GM21447 (cell line): ENCODE data around the gene KIRREL3.

Experiments
- ATAC-seq: cut with Tn5 transposase; IDR thresholded peaks from one replicate; pipeline ENCODE4 v1.9.1; 2021; ENCODE audit not compliant: unreplicated experiment

The KIRREL3 gene

DNA sequence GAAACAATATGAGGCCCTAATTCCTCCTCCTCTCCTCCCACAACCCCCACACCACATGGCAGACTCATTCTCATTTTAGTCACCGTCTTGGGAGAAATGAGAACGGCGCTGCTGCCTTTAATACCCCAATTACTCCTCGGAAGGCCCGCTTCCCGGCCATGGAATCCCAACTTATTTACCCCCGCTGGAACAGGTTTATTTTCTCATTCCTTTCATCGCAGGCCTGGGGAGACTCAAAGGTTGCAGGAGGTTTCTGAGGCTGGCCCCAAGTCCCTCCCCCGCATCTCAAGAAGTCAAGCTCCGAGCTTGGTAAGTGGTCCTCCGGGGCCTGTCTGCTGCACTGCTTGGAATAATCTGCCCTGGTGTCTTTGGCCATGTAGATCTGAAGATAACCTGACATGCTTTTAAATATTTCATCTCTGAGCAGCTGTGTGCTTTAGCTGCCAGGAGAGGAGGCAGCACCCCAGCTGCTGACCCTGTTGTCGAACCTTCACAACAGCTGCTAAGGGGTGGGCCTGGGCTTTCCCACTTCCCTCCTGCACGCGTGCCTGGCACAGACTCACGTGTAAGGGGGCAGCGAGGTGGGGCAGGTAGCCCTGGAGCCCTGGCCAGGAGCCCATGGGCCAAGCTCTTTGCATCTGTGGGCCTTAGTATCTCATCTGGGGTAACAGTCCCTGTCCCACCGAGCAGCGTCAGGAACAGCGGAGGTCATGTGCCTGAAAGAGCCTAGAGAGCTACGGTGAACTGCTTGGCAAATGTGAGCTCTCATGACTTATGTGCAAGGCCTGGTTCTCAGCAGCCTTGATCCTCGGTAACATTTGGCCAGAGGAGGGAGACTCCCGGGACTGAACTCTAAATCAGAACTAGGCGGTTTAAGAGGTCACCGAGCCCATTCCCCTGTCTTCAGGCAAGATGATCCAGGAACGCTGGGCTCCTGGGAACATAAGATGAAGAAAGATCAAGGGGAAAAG, 480.5 kb downstream of the KIRREL3 start:
- no peak for ATAC-seq

DNA sequence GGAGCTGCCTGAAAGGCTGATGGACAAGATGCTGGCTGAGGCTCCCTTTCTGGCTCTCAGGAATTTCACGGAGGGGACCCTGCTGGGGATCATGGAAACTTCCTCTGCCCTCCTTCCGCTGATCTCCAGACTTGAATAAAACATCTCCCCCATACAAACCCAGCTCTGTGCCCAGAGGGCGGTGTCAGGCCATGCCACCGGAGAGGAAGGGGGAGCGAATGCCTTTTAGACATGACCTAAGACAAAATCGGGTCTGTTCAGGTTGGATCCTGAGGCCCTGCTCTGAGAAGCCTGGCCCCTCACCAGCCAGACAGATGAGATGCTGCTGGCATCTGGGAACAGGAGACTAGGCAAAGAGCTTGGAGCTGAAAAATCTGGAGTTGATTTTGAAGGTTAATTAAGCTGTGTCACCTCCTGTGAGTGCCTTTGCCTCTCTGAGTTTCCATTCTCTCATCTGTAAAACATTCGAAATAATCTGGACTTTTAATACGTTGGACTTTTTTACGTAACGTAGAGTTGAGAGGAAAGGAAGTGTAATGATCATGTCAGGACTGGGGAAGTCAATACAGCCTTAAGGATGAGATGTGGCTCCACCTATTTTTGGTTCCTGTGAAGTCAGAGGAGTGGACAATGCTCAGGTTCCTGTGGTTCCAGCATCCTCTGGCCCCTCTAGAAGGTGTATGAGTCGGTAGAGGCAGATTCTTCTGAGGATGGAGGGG, 481.4 kb downstream of the KIRREL3 start:
- no peak for ATAC-seq

DNA sequence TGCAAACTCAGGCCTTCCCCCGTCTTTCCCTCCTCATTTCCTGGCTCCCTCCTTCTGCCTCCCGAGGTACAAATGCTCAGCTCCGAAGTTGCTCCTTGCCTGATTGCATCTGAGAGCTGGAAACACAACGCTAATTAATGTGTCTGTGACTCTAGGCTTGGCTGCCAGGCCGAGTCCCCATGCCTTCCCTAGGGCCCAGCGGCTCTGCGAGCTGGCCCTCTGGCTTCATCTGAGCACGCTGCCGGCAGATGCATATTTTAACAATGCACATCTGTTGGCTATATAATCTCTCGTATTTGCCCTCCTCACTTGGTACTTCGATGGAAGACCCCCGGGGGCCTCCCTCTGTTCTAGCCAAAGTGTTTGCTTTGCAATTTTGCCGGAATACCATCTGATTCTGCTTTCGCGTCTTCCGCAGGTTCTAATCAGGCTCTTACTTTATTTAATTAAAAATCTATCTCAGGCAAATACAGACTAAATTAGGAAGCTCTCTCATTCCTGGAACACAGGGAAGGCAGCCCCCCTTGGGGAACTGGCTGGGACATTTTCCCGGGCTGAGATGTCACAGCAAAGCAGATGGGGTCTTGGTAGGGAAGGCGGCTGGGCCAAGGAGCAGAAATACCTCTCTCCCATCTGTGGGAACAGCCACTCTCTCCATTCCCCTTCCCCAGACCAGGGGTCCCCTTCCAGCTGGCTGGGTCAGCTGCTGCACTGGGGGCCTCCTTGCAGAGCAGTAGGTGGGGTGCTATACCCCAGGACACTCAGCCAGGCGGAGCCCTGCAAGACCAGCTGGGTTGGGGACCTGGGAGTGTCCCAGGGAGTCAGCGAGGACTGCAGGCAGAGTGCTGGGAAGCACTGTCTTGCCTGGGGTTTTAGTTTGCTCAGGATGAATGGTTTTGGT, 482.2 kb downstream of the KIRREL3 start:
- ATAC-seq, result no peak

DNA sequence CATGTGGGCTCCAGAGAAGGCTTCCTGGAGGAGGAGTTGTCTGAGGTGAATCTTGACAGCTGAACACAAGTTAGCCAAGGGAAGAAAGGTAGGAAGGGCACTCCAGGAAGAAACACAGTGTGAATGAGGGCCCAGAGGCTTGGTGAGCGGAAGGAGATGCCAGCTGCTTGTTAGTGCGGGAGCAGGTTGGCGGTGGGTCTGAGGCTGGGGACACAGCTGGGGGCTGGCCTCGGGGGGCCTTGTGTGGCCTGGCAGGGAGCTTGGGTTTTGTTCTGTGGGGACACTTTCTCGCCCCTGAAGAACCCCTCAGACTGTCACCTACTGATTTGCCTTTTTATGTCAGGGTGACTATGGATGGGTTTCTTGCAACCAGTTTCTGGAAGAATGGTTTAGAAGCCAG, 485.1 kb downstream of the KIRREL3 start:
- ATAC-seq, result no peak

GRCh38 chr11:126514061-126514693, 486.4 kb downstream of the KIRREL3 start:
- no peak for ATAC-seq

DNA sequence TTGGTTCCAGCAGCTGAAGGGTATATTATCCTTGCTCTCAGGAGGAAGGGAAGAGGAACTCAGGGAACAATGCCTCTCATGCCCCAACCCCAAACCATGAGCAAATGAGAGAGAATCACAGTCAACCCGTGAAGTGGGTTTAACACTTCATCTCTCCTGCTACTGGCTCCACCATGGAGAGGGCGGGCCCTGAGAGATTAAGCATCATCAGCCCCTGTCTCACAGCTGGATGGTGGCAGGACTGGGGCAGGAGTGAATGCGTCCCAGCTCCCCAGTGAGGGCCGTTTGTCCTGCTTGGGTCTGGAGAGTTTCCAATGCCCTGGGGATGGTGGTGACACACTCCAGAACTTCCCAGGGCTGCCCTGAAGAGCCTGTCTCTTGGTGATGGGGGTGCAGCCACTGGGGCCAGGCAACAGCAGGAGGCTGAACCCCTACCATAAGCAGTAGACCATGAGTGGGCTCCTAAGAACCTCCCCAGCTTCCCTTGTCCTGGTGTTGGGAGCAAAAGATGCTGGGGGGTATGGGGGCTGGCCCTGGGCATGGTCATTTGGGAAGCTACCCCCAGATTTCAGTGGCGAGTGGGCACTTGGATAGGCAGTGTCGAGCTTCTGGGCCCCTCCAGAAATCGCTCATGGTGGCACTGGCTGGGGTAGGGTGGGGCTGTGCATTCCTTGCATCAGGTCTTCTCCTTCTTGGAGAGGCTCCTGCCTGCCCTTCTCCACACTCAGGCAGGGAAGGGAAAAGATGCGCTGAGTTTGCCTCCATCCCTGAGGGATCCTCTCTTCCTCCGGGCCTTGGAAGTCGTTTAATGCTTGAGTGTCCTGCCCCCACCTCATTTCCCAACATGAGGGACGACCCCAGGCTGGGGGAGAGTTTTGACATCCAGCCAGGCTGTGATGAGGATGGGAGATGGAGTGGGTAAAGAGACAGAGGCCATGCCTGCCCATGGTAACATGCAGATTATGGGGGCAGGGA, 487.5 kb downstream of the KIRREL3 start:
- ATAC-seq, result no peak

DNA sequence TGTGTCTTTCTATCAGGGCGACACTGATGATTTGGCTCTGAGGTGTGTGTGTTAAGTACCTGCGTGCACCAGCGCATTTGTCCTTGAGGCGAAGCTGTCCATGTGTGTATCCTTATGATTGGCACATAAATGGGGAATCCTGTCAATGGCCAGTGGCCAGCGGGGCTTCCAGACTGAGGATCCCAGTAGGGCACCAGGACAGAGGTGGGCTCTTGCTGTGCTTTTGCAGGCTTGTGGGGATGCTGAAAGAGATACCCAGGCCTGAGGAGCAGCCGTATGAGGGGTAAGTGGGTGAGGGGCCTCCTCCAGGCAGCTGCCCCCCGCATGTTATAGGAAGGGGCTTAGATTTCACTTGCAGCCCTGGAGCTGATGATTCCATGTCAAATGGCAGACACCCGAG, 488.3 kb downstream of the KIRREL3 start:
- no peak for ATAC-seq

GRCh38 chr11:126511475-126512115, 489.0 kb downstream of the KIRREL3 start:
- no peak for ATAC-seq

GRCh38 chr11:126510621-126511370, 489.8 kb downstream of the KIRREL3 start:
- no peak for ATAC-seq

DNA sequence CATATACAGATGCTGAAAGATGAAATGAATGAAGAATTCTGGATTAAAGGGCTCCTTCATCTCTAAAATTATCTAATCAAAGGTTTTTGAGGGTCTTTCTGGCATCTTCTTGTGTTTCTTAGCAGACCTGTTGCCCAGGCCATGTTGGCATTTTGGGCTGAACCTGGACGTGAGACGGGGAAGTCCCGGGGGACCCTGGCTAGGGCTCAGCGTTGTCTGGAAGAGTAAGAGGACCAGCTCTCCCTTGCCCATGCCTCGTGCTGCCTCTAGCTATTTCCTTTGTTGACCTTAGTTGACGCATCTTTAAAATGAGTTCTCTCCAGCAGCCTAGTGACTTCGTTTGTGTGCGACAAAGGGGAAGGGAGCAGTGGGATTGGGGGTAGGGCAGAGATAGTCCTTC, 492.9 kb downstream of the KIRREL3 start:
- ATAC-seq, result no peak

DNA sequence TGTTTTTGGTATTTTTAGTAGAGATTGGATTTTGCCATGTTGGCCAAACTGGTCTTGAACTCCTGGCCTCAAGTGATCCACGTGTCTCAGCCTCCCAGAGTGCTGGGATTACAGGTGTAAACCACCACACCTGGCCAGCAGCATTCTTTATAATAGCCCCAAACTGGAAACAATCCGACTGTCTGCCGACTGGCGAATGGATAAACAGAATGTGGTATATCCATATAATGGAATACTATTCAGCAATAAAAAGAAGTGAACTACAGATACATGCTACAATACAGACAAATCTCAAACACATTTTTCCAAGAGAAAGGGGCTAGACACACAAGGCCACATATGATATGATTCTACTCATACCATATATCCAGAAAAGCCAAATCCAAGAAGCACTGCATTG, 493.8 kb downstream of the KIRREL3 start:
- ATAC-seq, result no peak

- ATAC-seq, result no peak
Measured at GRCh38 chr11:126502982-126503381, 497.6 kb downstream of the KIRREL3 start.

DNA sequence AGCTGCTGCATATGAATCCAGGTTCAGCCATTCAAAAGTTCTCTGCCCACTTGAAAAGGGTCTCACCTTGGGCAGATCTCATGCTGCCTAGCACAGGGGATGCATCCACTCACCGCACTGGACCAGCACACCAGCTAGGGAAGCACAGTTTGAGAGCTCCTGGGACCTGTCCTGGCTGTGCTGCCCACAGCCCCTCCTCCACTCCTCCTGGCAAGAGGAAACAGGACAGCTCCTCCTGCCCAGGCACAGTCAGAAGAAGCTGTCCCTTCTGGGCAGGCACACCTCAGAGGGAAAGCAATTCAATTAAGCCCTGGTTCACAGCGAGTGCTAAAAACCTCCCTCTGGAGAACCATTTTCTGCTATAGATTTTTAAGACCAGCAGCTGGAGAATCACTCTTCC, 498.4 kb downstream of the KIRREL3 start:
- ATAC-seq, result no peak

DNA sequence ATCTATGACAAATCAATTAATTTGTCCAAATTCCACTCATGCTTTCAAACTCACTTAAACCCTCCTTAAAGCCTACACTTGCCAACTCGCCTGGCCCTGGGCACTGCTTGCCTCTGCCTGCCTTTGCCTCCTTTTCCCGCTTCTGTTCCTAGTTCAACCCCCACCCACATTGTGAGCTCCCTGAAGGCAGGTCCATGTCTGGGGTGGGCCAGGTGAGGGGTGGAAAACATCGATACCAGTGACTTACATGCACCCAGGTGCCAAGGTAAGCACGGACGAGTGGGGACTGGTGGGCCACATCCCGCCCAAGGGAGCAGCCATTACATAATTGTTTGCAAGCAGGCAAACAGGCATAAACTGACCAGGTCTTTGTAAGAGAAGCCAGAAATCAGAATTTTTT, 498.9 kb downstream of the KIRREL3 start:
- ATAC-seq, result no peak

DNA sequence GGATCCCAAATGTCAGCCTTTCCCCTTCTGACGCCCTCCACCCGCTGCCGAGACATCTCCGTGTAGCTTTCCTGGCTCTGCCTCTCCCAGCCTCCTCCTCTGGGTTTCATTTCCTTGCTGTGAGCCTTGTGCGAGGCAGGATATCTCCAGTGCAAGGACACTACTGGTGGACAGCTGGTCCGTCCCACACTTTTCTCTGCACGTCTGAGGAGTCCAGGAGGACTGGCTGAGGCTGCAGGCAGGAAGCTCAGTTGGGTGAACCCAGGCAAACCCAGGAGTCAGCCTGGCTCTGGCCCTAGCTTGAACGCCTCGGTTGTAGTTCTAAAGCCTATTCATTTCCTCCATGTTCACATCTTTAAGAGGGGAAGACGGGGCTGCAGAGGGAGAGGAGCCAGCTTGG, 499.6 kb downstream of the KIRREL3 start:
- no peak for ATAC-seq

DNA sequence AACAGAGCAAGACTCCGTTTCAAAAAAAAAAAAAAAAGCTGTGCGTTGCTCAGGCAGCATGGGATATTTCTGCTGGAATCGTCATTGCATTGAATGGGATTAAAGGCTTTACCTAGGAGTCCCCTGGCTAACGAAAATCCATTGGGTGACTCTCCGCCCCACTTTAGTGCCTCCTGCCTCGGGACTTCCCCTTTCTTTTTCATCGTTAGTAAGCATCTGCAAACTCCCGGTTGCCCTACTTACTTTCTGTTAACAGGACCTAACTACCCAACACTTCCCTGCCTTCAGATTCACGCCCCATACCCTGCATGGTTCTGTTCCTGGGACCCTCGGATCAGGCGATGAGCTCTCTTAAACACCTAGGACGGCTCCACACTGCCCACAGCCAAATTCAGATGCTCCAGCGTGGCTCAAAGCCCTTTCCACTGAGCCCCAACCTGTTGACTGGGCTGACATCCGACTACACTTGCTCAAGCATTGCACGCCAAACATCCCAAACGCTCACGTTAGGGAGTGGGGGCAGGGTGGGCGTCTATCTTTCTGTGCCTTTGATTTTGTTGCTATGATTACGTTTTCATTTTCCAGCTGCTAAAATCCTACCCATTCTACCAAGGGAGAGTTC, 501.3 kb downstream of the KIRREL3 start:
- no peak for ATAC-seq

GRCh38 chr11:126498281-126498680, 502.3 kb downstream of the KIRREL3 start:
- ATAC-seq, result no peak

GRCh38 chr11:126497581-126498122, 502.9 kb downstream of the KIRREL3 start:
- no peak for ATAC-seq
